Nephron (organoid): ENCODE measurements around the gene ENDOV.

Source experiments
- H3K27ac Mint-ChIP-seq, 3 experiments: 2 replicates each; pipeline ENCODE4 v1.8.0; 2020; ENCODE audit warnings: mixed read lengths in 3 of 3, mild to moderate bottlenecking in 2 of 3, moderate library complexity in 1 of 3
- H3K27me3 Mint-ChIP-seq: 2 replicates; pipeline ENCODE4 v1.8.0; 2021; ENCODE audit warnings: low read depth, mild to moderate bottlenecking, moderate library complexity, mixed read lengths
- H3K36me3 Mint-ChIP-seq: 2 replicates; pipeline ENCODE4 v1.8.0; 2020; ENCODE audit warnings: low read depth, mixed read lengths
- H3K4me1 Mint-ChIP-seq: 2 replicates; pipeline ENCODE4 v1.8.0; 2020; ENCODE audit warnings: mixed read lengths
- H3K4me3 Mint-ChIP-seq, 3 experiments: 2 replicates each; pipeline ENCODE4 v1.8.0; 2020; ENCODE audit warnings: mild to moderate bottlenecking in 3 of 3, mixed read lengths in 3 of 3, moderate library complexity in 2 of 3
- H3K9me3 Mint-ChIP-seq: 2 replicates; pipeline ENCODE4 v1.8.0; 2020; ENCODE audit warnings: mixed read lengths
- TF ChIP-seq, protein P1 (sequence below), 3 experiments: fragments of 200-600 bp; sonication (generic); IDR thresholded peaks; one replicate each; pipeline ENCODE4 v1.5.0; 2021; ENCODE audit warnings: antibody characterized with exemption in 3 of 3; ENCODE audit not compliant: unreplicated experiment in 3 of 3

The ENDOV gene

DNA sequence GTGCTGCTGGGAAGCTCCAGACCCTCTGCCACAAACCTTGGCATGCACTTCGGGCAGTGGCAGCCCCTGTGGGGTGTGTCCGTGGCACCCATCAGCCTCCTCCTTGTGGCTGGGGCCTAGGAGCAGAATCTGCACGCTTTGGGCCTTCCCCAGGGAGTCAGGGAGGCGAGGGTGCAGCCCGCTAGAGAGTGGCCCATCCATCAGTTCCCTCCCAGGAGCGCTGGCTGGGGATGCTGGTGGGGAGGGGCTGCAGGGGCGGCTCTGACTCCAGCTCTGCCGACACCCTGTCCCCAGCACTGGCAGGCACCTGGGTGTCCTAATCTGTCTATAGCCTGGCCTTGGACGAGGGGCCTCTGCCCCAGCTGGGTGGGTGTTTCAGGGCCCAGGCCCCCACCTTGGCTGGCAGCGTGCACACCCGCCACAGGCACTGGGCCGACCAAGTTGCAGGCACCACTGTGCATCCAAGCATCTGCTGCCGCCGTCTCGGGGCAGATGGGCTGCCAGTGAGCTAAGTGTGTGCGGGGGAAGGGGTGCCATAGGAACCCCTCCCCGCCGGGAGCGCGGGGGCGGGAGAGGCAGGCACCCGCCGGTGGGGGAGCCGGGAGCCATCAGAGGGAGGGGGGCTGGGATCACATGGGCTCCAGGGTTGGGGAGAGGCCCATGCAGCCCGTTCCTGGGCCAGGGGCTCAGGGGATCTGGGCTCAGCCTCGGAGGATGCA is 30.2 kb downstream of the ENDOV start:
- Mint-ChIP-seq H3K27ac (no peak overlapping the region), H3K9me3 (no peaks in the 10 kb centered on the region), H3K4me1 (no peaks in the 10 kb centered on the region), H3K4me3 (no peak overlapping the region), H3K27me3 (peaks cover 31% of the 10 kb centered on the region), H3K36me3 (no peaks in the 10 kb centered on the region)
- TF ChIP-seq, protein P1, sequence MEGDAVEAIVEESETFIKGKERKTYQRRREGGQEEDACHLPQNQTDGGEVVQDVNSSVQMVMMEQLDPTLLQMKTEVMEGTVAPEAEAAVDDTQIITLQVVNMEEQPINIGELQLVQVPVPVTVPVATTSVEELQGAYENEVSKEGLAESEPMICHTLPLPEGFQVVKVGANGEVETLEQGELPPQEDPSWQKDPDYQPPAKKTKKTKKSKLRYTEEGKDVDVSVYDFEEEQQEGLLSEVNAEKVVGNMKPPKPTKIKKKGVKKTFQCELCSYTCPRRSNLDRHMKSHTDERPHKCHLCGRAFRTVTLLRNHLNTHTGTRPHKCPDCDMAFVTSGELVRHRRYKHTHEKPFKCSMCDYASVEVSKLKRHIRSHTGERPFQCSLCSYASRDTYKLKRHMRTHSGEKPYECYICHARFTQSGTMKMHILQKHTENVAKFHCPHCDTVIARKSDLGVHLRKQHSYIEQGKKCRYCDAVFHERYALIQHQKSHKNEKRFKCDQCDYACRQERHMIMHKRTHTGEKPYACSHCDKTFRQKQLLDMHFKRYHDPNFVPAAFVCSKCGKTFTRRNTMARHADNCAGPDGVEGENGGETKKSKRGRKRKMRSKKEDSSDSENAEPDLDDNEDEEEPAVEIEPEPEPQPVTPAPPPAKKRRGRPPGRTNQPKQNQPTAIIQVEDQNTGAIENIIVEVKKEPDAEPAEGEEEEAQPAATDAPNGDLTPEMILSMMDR (IDR thresholded peaks at IDR 0.05; ENCODE audit: unreplicated experiment in 3 of 3), result no peak

DNA sequence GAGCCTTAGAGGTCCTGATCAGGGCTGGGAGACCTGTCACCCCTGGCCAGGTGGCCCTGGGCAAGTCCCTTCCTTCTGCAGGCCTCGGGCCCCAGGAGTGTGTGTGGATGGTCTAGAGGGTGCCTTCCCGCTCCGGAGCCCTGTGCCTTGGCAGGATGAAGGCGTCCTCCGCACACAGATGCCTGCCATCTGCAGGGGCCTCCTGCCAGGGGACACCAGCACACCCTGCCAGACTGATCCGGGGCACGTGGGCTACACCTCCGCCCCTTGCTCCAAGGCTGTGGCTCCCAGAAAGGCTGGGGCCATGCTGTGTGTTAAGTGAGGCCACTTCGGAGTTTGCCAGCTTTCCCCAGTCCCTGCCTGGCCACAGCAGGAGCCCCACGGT is 30.8 kb downstream of the ENDOV start:
- H3K27me3 Mint-ChIP-seq, result peaks cover 34% of the 10 kb centered on the region
- H3K4me3 Mint-ChIP-seq, result no peak overlapping the region
- H3K36me3 Mint-ChIP-seq, result no peaks in the 10 kb centered on the region
- H3K9me3 Mint-ChIP-seq, result no peaks in the 10 kb centered on the region
- TF ChIP-seq, protein P1 (IDR thresholded peaks at IDR 0.05; ENCODE audit: unreplicated experiment in 3 of 3), result no peak
- no peak overlapping the region for H3K27ac Mint-ChIP-seq
- peaks cover 4% of the 10 kb centered on the region for H3K4me1 Mint-ChIP-seq

- Mint-ChIP-seq H3K27me3 (peaks cover 28% of the 10 kb centered on the region), H3K27ac (no peak overlapping the region), H3K4me1 (peaks cover 4% of the 10 kb centered on the region), H3K36me3 (no peaks in the 10 kb centered on the region), H3K4me3 (no peak overlapping the region), H3K9me3 (no peaks in the 10 kb centered on the region)
- TF ChIP-seq, protein P1 (IDR thresholded peaks at IDR 0.05; ENCODE audit: unreplicated experiment in 3 of 3), result no peak
Observed at GRCh38 chr17:80446645-80447405, 31.9 kb downstream of the ENDOV start.

DNA sequence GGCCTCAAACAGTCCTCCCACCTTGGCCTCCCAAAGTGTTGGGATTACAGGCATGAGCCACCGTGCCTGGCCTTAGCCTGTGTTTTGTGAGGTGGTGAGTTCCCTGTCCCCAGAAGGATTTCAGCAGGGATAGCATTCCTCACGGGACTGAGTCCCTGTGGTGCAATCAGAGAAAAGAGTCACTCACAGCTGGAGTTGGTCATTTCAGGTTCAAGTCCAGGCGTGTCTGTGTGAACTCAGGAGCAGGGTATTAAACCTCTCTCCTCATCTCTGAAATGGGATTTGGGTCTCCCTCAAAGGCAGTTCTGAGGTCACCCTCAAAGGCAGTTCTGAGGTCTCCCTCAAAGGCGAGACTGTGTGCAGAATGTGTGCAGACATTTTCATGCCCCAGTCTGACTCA is 32.8 kb downstream of the ENDOV start:
- TF ChIP-seq, protein P1 (IDR thresholded peaks at IDR 0.05; ENCODE audit: unreplicated experiment in 3 of 3), result no peak
- no peaks in the 10 kb centered on the region for H3K36me3 Mint-ChIP-seq
- H3K4me3 Mint-ChIP-seq, result no peak overlapping the region
- no peak overlapping the region for H3K27ac Mint-ChIP-seq
- peaks cover 18% of the 10 kb centered on the region for H3K27me3 Mint-ChIP-seq
- H3K9me3 Mint-ChIP-seq, result no peaks in the 10 kb centered on the region
- H3K4me1 Mint-ChIP-seq, result peaks cover 4% of the 10 kb centered on the region

DNA sequence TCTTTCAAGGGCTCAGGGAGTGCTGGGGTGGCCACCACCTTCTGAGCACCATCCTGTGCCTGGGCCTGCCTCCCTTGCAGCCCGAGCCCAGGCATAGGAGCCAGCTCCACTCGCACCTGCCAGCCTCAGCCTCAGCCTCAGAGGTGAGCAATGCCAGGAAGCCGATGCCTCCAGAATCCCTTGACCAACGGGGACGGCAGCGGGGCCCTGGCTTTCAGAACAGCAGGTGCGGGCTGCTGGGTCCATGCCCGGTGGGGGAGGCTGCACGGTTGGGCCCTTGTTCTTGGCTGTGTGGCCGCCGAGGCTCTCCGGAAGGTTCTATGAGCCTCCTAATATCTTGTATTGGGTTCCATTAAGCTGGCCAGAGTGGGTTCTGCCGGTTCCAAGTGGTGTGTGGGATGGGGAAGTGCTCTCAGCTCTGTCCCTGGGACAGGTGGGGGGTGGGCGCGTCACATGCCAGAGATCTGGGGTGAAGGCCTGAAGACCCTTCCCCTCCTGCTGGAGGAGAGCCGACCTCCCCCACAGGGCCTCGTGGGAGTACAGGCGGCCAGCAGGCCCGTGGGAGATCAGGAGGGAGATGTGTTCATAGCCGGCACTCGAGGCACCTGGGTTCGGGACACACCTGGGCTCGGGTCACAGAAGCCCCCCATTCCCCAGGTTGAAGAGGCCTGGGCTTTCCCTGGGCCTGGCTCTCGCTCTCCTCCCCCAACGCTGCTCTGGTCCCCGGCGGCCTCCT is 34.4 kb downstream of the ENDOV start:
- no peak overlapping the region for H3K4me3 Mint-ChIP-seq
- TF ChIP-seq, protein P1 (IDR thresholded peaks at IDR 0.05; ENCODE audit: unreplicated experiment in 3 of 3), result no peak
- H3K4me1 Mint-ChIP-seq, result peaks cover 12% of the 10 kb centered on the region
- H3K27me3 Mint-ChIP-seq, result peaks cover 4% of the 10 kb centered on the region
- H3K9me3 Mint-ChIP-seq, result no peaks in the 10 kb centered on the region
- no peaks in the 10 kb centered on the region for H3K36me3 Mint-ChIP-seq
- H3K27ac Mint-ChIP-seq, result no peak overlapping the region
